NCI-H2227 treated with DMSO at 0.1 percent for 48 hours (cell line): ENCODE measurements around the gene KRT74.
"Not testable (repeated sequence)": the region's sequence is repeated elsewhere in the genome, so short reads cannot be mapped to it uniquely, and the experiment has no call there.

Experiments
- DNase-seq: peaks from one replicate; lab custom pipeline; 2025; lab: John Stamatoyannopoulos, UW

KRT74 gene

DNA sequence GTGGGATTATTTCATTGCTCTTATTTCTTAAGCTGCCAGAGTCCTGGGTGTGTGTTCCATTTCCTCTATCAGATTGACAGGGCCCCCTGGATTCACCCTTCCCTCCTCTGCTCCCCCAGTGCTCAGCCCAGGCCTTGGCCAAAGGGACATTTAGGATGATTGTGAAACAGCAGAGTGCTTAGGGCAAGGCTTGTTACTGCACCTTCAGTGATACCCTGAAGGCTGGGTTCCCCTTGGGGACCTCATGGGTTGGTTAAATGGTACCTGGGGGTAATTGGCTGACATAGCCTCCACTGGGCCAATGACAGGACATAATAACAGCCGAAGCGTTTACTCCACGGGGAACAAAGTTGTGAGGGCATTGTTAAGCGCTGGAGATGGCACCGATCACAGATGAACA, 28.9 kb upstream of the KRT74 start:
- no peak for DNase-seq

DNA sequence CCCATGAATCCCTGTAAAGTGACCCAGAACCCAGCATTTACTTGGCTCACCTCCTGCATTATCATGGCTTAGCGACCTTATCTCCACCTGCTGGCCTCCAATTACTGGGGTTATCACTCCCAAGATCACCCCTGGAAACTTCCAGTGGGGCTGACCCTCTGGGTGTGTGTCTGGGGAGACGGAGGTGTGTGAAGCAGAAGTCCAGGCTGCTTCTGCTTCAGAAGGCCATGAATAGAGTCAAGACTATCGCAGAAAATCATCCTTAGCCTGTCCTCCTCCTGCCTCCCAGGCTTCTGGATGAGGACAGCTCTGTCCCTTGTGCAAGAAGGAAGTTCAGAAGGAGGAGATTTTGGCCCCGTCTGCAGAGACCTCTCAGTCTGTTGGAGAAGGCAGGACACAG, 28.0 kb upstream of the KRT74 start:
- DNase-seq: no peak

DNA sequence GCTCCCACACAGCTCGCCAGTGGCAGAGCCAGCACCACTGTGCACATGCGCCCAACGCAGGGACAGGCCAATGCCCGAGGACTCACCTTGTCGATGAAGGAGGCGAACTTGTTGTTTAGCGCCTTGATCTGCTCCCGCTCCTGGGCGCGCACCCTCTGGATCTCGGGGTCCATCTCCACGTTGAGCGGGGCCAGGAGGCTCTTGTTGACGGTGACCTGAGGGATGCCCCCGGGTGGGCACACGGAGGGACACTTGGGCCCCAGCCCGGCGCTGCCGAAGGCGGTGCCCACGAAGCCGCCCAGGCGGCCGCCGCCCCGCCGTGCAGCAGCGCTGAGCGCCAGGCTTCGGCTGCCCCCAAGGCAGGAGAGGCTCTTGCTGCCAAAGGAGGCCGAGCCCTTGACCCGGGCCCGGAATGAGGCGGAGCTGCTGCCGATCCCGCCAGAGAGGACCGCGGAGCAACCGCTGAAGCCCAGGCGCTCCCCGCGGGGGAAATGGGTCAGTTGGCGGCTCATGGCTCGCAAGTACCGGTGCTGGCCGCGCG, 27.4 kb upstream of the KRT74 start, which contains the start of gene KRT72:
Gene KRT72 (minus strand): TSS at position 523 of the 541 bp plus-strand sequence. CDS start 11 bp downstream, at position 512.
- DNase-seq: no peak

DNA sequence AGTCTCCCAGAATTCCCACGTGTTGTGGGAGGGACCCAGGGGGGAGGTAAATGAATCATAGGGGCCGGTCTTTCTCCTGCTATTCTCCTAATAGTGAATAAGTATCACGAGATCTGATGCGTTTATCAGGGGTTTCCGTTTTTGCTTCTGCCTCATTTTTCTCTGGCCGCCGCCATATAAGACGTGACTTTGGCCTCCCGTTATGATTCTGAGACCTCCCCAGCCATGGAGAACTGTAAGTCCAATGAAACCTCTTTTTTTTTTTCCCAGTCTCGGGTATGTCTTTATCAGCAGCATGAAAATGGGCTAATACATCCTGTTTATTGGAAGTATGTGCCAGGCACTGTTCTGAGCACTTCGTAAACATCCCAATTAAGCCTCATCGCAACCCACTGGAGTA, 26.8 kb upstream of the KRT74 start:
- DNase-seq: no peak

DNA sequence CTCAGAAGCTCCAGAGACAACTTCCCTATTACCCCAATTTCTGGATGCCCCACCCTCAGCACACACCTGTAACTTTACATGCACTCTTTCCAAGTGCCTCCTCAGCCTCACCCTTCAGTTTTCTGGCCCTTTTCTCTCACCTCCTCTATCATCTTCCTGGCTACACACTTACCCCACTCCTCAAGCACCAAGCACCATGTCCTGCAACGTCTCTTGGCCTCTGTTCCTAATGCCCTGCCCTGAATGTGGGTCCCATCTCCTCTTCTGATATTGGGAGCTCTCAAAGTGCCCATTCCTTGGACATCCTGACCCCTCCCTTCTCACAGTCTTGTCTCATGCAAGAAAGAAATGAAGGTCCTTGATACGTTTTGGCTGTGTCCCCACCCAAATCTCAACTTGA, 26.4 kb upstream of the KRT74 start:
- DNase-seq: no peak

DNA sequence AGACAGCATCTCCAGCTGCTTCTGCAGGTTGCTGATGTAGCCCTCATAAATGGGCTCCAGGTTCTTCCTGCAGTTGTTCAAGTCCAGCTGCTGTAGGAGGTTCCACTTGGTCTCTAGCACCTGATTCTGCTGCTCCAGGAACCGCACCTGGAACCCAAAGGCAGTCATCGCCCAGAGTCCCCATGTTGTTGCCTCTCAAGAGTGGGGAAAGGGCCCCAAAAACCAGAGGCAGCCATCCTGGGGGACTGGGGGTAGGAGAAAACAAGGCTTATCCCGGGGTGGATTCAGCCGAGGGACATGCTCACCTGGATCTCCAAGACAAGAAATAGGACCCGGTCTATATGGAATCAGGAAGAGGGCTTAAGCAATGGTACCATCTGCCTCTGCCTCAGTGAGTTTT, 25.3 kb upstream of the KRT74 start:
- no peak for DNase-seq

DNA sequence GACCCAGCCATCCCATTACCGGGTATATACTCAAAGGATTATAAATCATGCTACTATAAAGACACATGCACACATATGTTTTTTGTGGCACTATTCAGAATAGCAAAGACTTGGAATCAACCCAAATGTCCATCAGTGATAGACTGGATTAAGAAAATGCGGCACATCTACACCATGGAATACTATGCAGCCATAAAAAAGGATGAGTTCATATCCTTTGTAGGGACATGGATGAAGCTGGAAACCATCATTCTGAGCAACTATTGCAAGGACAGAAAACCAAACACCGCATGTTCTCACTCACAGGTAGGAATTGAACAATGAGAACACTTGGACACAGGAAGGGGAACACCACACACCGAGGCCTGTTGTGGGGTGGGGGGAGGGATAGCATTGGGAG, 20.6 kb upstream of the KRT74 start:
- DNase-seq: not testable (repeated sequence)

DNA sequence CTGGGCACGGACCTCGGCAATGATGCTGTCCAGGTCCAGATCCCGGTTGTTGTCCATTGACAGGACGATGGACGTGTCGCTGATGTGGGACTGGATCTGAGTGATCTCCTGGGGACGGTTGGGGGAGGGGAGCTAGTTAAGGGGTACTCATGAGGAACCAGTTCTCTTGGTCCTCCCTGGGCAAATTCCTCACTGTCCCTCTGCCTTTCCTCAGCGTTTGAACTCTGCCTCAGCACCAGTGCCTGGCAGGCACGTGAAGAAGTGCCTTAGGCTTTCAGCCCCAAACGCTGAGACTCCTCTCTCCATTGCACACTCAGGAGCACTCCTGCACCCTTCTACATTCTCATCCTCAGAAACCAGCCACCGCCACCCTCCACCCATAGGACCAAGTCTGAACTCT, 17.9 kb upstream of the KRT74 start:
- no peak for DNase-seq

DNA sequence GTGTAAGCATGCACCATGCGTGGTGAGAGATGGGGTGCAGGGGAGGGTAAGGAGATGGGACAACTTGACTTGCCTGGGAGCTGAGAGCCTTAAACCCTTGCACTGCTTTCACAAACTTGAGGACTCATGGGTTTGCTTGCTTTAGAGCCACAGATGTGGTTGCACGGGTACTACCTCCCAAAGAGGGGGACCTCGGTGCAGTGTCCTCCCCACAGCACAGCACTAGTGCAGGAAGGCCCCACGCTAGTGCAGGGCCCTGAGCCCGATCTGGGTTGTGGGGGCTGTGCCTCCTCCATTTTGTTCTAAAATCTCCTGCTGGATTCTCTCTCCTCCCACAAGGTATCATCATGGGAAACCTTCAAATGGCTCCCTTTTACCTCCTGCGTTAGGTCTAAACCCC, 16.4 kb upstream of the KRT74 start:
- no peak for DNase-seq

DNA sequence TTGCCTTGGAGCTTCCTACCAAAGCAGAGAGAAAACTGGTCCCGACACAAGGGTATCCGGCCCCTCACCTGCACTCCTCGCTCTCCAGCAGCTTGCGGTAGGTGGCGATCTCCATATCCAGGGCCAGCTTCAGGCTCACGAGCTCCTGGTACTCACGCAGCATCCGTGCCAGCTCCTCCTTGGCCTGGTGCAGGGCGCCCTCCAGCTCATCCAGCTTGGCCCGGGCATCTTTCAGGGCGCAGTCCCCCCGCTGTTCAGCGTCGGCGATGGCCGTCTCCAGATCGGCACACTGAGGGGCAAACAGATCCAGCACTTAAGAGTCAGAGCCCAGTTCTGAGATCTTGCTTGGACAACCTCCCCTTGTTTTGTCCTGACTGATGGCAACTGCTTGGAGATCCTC, 13.9 kb upstream of the KRT74 start:
- DNase-seq: no peak

DNA sequence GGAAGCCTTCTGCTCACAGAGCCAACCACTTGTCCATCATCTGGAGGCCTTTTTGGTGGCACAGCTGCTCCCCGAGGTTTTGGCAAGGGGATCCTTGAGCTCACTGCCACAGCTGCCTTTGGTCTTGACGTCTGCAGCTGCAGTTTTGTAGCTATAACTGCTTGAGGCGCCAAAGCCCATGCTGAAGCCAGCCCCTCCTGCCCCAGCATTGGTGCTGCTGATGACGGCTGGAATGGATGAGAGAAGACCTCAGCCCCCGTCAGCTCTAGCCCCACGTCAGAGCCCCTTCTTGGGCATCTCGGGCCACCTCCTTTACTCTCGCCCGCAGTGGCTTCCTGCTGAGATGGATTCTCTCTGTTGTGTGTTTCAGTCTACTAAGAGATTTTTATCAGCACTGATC, 12.3 kb upstream of the KRT74 start:
- DNase-seq: no peak

DNA sequence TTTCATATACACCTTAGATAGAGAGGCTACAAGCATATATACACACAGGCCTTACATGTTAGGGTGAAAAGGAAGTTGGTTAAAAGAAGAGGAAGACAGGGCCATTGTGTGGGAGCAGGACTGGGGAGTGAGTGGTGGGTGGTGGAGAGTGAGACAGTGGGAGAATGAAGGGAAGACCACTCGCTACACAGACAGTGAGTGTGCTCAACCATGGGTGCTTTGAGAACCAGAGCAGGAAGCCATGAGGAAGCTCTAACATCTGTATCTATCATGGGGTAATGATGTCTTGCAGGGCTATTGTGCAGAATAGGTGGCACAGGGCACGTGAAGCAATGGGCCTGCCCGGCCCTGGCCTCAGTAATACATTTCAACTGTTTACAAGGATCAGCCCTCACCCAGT, 11.4 kb upstream of the KRT74 start:
- DNase-seq: no peak

DNA sequence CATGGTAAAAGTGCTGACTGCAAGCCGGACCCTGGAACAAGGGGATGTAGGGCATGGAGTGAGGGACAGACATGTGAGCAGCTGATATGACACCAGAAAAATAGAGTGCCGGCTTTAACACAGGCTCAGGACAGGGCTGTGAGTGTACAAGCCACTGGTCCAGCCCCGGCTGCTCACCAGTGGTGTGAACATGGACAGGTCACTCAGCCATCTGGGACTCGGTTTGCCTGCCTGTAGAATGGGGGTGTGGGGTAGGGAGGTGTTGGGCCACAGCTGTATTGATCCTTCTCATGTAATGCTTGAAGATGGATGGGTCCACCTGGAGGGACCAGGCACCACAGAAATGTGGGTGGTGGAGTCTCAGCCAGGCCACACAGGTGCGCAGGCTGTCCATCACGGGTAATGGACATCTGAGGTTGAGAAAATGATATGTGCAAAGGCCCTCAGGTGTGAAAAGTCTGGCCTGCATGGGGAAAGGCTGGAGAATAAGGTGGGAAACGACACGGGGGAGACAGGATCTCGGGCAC, 10.6 kb upstream of the KRT74 start:
- no peak for DNase-seq

DNA sequence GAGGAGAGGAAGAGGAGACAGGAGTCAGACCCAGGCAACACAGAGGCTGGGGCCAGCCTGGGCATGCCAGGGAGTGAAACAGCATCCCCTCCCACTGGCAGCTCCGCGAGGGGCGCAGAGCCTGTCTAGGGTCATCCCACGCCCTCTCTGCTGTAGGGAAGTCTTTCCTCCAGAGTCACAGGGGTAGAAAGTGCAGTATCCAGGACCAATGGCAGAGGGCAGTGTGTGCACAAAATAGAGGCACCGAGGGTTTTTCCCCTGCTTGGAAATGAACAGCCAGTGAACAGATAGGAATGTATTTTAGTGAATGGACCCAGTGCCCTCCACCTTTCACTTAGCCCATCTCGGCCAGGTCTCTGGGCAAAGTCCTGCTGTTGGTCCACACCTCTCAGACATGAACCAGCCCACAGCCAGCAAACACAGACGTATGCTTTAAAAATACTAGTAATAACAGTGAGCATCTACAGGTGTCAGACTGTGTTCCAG, 9.4 kb upstream of the KRT74 start:
- DNase-seq: peak; percentile 16

DNA sequence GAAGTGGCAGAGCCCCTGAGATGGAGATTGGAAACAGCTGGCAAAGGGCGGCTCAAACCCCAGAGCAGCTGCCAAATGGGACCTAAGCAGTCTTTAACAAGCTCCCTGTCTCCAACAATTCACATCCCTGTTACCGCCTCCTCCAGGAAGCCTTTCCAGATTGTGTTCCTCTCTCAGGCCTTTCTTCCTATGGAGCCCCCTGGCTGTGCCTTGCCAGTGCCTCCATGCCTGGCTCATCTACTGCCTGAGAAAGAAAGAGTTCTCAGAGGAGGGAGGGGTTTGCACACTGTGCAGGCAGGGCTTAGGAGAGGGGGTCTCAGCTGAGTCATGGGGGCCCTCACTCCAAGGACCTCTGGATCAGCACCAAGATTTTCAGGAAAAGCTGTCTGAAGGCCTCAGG, 8.8 kb upstream of the KRT74 start:
- no peak for DNase-seq

DNA sequence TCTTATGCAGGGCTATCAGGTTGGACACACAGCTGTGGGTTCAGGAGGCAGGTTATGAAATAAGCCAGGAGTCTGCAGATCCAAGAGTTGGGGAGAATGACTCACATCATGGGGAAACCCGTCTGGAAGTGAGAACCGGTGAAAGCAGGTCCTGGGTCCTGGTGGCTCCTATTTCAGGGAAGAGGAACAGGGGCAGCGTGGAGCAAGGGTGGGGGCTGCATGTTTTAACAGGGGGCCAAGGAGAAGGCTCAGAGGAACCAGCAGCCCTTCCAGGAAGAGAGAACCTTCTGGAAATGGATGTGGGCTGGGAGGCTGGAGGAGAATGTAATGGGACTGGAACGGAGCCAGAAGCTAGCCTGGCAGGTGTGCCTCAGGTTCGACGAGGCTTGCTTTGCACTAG, 7.8 kb upstream of the KRT74 start:
- no peak for DNase-seq

DNA sequence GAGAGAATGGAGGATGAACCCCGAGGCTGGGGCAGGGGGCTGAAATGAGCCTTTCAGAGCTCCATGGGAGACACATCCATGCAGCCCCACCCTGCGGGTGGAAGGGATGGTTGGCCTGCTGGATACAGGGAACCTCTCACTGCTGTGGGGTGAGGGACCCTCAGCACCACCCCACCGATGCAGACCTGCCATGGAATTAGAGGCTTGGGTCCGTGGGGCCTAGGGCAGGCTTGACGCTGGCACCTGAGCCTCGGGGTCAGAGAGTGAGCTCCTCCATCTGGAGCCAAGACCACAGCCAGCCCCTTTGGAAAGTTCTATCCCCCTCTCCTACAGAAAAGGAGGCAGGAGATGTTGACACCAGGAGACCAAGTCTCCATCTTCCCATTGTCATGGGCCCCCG, 7.4 kb upstream of the KRT74 start:
- DNase-seq: no peak

DNA sequence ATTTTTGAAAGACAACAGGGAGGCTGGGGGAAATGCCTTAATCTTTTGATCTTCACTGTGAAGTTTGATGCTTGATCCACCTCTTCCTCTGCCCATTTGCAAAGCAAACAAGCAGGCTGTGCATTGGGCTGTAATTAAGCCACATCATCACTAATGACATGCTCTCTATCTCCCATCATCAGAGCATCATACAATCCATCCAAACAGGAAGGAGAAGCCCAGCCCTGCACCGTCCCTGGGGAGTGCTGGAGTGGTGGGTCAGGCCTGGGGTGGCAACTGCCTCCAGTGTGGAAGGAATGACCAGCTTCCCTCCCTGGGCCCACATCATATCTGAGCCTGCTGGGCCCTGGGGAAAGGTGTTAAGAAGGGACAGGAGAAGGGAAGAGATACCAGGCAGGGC, 6.9 kb upstream of the KRT74 start:
- DNase-seq: no peak

DNA sequence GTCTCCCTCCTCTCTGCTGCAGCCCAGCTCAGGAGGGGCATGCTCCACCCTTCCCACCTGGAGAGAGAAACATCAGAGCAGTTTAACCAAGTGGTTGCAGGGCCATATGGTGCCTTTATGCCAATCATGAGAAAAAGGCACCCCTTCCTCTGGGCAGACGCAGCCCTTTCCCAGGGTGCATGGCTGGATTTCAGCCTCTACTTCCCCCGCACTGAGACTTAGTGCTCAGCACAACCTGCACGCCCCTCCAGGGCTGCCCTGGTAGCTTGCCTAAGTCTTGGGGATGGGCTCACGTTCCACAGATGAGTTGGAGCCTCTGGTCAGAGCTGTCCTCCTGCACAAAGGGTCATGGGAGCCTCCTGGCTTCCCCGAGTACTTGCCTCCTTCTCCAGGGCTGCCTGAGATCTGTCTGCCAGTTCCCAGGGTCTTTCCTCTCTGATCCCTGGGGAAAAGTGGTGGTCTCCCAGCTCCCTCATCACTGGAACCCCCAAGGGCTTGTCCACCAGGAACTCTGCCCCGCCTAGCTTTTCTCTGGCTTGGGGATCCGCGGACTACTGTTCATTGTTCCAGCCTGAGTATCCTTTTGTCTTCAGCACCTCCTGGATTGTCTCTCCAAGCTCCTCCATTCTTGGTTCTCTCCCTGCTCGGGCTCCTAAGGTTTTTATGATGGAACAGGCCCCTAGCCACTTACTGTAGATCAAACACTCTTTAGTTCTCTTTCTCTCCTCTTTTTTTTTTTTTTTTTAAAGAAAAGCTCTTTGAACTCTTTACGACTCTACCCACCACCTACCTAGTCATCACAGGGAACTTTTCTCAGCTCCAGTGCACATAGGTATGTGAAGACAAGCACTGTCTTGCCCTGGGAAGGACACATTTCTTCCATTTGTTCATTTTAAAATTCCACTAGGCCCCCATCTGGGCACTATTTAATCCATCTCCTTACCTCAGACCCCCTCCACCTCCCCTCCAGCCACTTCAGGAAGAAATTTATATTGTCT, 6.1 kb upstream of the KRT74 start:
- DNase-seq: no peak

DNA sequence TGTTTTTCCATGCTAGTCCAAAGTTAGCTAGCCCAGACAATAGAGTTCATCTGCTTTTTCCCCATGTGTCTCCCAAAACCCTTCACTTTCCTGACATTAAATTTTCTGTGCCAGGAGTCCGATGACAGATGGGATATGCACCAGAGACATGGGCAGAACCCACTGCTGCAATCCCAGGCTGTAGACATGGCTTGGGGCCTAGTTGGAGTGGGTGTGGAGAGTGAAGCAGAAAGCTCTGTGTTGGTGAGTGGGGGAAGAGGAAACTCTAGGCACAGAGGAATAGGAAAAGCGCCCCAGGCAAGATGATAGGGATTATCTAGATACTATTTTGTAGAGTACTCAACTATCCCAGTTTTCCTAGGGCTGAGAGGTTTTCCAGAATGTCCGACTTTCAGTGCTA, 4.8 kb upstream of the KRT74 start:
- no peak for DNase-seq

DNA sequence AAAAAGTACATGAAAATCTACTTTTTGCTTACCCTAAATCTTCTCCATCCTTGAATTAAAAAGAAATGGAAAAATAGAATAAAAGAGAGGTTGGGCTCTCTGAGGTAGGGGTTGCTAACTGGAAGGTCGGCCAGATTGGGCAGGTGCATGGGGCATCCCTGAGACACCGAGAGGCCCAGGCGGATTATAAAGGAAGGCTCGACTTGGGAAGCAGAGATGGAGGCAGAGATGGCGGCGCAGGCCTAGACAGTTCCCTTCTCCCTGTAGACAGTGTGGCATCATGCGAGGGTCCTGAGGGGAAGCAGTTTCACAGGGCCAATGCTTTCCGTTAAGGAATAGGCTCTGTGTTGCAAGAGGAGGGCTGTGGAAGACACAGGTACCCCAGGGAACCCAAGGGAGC, 3.7 kb upstream of the KRT74 start:
- DNase-seq: no peak

DNA sequence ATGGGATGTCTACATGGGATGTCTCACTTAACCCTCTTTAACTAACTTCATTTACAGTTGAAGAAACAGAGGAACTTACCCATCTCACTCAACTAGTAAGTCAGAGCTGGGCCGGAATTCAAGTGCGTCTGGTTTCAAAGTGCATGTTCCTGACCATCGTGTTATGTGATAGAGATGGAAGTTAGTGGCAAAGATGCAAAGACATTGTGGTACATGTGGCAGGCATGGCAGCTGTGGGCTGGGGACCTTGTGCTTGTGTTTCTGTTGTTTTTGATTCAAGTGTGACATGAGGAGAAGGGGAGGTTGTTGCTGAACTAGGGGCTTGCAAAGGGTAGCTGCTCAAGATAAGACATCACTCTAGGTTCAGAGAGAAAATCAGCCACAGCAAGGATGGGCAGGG, 2.3 kb upstream of the KRT74 start:
- DNase-seq: no peak

DNA sequence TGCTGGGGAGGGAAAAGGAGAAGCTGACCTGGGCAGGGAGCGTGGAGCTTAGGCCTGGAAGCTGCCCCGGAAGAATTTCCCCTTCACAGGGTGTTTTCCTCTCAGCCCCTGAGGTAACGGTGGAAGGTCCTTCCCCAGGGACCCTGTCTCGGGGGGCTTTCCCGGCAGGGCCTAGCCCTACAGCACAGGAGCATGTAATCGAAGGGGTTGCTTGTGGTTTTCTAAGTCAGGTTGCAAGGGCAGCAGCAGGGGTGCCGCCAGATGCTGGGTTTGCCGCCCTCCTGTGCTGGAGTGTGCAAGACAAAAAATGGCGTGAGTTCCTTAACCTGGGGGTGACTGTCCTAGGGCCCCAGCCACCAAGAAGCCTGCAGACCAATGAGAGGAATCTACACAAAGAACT, 1.6 kb upstream of the KRT74 start:
- DNase-seq: no peak
